HL-60 (cell line): ENCODE results near the gene NPR2.

Experiments
- CTCF ChIP-seq: IDR thresholded peaks from one replicate; pipeline ENCODE4 v1.5.1; 2011; ENCODE audit warnings: low read length, control low read depth, inconsistent platforms; ENCODE audit not compliant: insufficient read depth
- POLR2AphosphoS5 ChIP-seq: IDR thresholded peaks from 2 replicates; pipeline ENCODE4 v1.6.1; 2012; ENCODE audit warnings: low read depth
- SPI1 ChIP-seq: IDR thresholded peaks from 2 replicates; pipeline ENCODE4 v1.6.1; 2012; ENCODE audit warnings: low read depth, mild to moderate bottlenecking, borderline replicate concordance

DNA sequence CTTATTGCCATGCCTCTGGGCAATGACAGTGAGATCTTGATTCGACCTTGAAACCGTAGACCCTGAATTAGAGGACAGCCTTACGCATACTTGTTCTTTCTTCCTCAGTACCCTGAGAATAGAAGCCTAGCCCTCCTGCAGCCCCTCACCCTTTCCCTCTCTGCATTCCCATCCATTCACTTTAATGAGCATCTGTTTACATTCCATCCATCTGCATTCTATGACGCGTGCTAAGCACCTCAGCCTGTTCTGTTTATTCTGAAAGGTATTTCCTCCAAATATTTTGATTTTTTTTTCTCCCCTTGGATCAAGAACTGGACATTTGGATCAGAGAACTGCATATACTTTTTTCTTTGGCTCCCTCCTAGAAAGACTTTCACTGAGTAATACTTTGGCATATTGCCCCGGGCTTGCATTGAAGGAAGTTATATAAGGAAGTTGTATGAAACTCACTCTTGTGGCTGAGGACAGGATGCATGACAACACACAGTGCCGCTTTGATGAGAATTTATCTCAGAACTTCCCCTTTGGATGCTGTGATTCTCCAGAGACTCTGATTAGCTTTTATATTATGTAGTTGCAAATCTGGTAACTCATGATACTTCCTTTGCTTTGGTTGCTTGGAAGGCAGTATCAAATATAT lies 53.4 kb downstream of the NPR2 start:
- TF ChIP-seq CTCF (no peak), POLR2AphosphoS5 (peak; percentile 96), SPI1 (peak; percentile 65; the same call in 1 of the 2 replicates)
